Islet of Langerhans (tissue), 1 donor: ENCODE data around the gene SGSM2.
"Not testable (repeated sequence)": the region's sequence is repeated elsewhere in the genome, so short reads cannot be mapped to it uniquely, and the experiment has no call there.

Experiments used
- FAIRE-seq: peaks from one replicate; lab custom pipeline; 2011; peaks lifted over from hg19 to GRCh38; lab: Jason Lieb, UNC

SGSM2 gene

GRCh38 chr17:2336852-2337543 is at the start of gene SGSM2:
SGSM2 (plus strand) TSS chr17:2337501; CDS start chr17:2337689, 188 bp downstream.
- no peak for FAIRE-seq

GRCh38 chr17:2289878-2290478 is 47.3 kb upstream of the SGSM2 start:
- no peak for FAIRE-seq

DNA sequence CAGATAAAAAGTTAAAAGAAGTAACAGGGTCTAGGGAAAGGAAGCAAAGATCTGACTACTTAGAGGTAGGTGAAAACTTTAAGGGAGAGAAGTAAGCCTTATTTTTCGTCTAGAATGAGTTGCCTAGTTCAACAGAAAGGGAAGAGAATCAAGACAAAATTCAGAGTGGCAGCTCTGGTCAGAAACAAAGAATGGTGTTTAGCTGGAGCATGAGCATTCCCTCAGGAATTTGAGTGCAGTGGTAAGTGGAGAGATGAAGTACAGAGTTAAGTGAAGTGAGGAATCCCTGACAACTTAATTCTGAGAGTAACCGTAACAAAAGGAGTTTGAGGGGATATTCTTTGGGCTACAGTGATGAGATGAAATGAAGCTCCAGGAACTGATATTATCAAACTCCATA is 45.2 kb upstream of the SGSM2 start:
- FAIRE-seq: no peak

DNA sequence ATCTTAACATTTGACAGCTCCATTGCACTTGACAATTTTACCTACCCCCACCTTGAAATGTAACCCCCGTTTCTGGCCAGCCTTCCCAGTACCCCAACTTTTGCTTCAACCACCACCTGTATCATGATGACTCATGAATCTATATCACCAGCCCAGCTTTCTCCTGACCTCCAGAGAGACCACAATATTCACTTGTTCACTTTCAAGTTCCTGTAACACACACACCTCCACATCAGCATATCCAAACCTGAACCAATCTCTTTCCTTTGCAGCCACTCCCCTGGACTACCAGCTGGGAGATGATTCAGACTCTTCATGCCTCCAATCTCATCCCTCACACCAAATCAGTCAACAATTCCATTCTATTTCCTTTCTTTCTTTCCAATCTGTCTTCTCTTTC is 41.7 kb upstream of the SGSM2 start:
- FAIRE-seq: no peak

GRCh38 chr17:2297023-2297422 is 40.3 kb upstream of the SGSM2 start:
- FAIRE-seq: no peak

- no peak for FAIRE-seq
Measured at GRCh38 chr17:2299136-2299535, 38.2 kb upstream of the SGSM2 start.

DNA sequence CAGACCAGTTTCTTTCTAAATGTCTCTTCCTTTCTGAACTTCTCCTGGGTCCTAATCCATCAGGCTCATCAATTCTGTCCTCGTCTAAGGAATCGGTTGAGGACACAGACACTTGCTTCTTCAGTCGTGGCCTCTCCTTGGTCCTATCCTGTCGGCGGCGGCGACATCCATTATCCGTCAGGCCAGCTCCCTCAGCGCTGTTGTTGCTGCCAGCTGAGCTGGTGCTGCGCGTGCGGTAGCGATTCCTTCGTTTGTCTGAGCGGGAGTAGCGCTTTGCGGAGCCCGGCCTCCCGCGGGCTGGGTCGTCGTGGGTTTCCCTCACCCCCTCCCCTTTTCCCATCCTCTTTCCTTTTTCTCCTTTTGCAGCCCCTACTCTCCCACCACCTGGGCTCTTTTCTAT is 37.5 kb upstream of the SGSM2 start:
- no peak for FAIRE-seq

- FAIRE-seq: no peak
Measured at GRCh38 chr17:2302778-2303203, 34.5 kb upstream of the SGSM2 start.

GRCh38 chr17:2303204-2304188 is 33.8 kb upstream of the SGSM2 start, which contains the start of the genes SMG6 and SRR:
SMG6 (minus strand) TSS chr17:2303785; CDS start chr17:2303720, 65 bp downstream.
SRR (plus strand) TSS chr17:2303950; CDS start chr17:2315561, 11,611 bp downstream.
- no peak for FAIRE-seq

DNA sequence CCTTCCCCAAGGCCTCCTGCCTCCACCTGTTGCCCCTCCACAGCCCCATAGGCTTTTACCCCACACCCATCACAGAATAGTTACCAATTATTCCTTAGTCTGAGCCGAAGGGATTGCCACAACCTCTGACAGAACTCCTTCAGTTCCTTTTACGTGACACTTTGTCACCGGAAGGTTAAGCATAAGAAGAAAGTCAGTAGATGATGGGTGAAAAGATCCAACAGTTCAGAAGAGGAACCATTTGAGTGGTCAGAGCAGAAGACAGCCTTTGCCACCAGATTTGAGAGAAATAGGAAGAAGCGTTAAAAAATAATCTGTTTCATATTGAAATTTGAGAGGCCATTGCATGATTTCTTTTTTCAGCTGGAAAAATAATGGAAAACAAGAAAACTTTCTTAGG is 32.4 kb upstream of the SGSM2 start:
- no peak for FAIRE-seq

DNA sequence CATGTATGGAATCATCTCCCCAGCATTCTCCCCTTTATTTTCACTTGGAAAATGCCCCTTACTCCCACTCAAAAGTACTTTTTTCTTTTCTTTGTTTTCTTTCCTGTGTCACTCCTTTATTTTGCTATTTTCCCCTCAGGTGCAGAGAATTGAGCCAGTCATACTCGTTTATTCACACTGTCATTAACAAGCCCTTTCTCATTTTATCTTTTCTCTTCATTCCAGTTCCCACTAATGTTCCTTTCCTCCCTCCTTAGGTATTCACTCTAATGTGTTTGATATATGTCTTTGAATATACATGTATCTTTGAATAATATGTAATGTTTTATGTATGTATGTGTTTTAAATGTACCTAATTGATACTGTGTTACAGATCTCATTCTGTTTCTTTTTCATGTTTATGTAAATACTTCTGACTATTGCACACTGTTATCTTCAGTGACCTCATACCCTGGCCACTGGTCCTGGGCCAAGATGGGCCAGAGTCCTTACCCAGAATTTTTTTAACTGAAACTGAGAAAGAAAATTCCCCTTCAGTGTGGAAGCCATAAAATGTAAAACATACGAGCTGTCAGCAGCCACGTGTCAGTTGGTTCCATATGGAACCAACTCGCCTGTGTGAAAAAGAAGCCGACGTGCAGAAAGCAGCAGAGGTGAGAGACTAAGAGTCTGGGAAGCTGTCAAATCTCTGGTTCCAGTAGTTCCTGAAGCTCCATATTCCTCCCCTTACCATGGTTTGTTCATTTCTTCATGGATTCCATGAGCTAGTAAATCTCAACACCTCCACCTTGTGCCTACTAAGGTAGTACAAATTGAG is 27.8 kb upstream of the SGSM2 start:
- no peak for FAIRE-seq

- FAIRE-seq: no peak
Measured at GRCh38 chr17:2312736-2313135, 24.6 kb upstream of the SGSM2 start.

GRCh38 chr17:2316916-2317205 is 20.4 kb upstream of the SGSM2 start:
- not testable (repeated sequence) for FAIRE-seq

DNA sequence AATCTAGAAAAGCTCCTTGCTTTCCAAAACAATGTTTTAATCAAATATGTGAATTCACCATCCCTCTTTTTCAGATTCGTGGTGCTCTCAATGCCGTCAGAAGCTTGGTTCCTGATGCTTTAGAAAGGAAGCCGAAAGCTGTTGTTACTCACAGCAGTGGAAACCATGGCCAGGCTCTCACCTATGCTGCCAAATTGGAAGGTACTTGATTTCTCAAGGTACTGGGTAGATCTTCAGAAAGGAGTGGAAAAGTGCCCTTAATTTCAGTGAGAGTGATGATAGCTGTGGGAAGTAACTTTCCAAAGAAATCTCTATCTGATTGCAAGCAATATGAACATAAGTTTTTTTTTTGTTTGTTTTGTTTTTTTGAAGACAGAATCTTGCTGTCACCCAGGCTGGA is 19.5 kb upstream of the SGSM2 start:
- no peak for FAIRE-seq

DNA sequence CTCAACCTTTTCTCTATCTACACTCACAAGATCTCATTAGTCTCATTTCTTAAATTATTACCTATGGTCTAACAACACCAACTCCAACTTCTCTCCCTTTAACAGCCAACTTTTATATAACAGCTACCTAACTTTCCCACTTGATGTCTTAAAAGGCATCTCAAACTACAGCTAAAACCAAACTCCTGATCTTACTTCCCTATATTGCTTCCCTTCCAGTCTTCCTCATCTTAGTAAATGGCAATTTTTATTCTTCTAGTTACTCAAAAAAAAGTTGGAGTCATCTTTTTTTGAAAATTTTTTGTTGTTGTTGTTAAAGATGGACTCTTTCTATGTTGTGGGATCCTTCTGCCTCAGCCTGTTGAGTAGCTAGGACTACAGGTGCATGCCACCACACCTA is 18.2 kb upstream of the SGSM2 start:
- FAIRE-seq: no peak

DNA sequence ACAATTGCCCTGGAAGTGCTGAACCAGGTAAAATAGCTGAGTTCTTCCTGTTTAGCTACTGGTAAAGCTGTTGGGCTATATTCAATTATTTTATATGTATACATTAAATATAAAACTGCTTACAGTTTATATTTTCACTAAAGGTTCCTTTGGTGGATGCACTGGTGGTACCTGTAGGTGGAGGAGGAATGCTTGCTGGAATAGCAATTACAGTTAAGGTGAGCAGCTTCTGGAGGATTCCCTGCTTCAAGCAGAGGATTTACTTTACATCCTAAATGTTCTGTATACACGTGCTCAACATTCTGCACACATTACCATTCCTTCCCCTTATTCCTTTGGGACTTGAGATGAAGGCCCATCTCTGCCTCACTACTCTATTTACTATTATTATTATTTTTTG is 15.9 kb upstream of the SGSM2 start:
- FAIRE-seq: no peak

DNA sequence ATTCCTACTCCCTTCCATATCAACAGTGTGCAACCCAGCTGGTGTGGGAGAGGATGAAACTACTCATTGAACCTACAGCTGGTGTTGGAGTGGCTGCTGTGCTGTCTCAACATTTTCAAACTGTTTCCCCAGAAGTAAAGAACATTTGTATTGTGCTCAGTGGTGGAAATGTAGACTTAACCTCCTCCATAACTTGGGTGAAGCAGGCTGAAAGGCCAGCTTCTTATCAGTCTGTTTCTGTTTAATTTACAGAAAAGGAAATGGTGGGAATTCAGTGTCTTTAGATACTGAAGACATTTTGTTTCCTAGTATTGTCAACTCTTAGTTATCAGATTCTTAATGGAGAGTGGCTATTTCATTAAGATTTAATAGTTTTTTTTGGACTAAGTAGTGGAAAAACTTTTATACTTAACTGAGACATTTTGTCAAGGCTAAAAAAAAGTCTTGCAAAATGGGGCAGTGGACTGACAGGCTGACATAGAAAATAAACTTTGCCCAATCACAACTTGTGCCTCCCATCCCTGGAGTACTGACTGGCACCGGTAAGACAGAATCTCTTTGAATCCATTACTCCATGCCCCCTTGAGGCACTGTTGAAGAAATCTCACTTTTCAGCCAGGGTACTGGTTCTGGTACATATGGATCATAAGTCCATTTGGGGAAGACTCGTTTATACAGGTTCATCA is 13.5 kb upstream of the SGSM2 start:
- no peak for FAIRE-seq

- no peak for FAIRE-seq
Measured at GRCh38 chr17:2331303-2331702, 6.0 kb upstream of the SGSM2 start.

DNA sequence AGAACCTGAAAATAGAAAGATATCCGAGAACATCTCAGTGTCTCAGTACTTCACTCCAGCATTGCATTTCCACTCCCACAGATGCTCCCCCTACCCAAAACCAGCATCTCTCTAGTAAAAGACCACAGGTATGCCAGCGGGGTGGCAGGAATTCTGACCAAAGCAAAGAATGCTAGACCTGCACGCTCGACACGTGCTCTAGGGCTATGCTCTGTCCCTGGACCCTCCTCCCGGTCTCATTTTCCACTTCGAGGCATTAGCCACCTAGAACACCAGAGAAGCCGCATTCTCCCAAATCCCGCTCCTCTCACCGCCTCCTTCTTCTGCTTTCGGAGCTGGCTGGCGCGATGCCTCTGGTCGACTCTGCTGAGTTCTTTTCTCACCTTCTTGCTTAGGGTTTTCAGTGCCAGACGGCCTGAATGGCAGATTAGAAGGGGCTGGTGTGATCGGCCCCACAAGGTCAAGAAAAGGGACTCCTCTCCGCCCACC is 1.5 kb upstream of the SGSM2 start:
- no peak for FAIRE-seq

- FAIRE-seq: no peak
Measured at GRCh38 chr17:2336215-2336851, 968 bp upstream of the SGSM2 start, which contains the start of gene TSR1. TSR1 (minus strand) TSS chr17:2336457; CDS start chr17:2336427, 30 bp downstream.
